KMS-11 (cell line): ENCODE results near the gene GAGE12F.
"Not testable (repeated sequence)": the region's sequence is repeated elsewhere in the genome, so short reads cannot be mapped to it uniquely, and the experiment has no call there.

Source experiments
- H2AFZ ChIP-seq: fragments of 200-600 bp; sonication (generic); 2 replicates; pipeline ENCODE4 v1.6.1; 2016; ENCODE audit warnings: antibody characterized with exemption, mixed run types, low read depth
- H3K27ac ChIP-seq: fragments of 200-600 bp; sonication (generic); 2 replicates; pipeline ENCODE4 v1.6.1; 2016; ENCODE audit warnings: mild to moderate bottlenecking, mixed run types
- H3K27me3 ChIP-seq: fragments of 200-600 bp; sonication (generic); 2 replicates; pipeline ENCODE4 v1.6.1; 2017; ENCODE audit warnings: mild to moderate bottlenecking, low read depth, mixed run types, moderate library complexity; ENCODE audit not compliant: insufficient read depth
- H3K36me3 ChIP-seq: fragments of 200-600 bp; sonication (generic); 2 replicates; pipeline ENCODE4 v1.6.1; 2017; ENCODE audit warnings: mild to moderate bottlenecking, mixed run types; ENCODE audit not compliant: insufficient read depth
- H3K4me1 ChIP-seq: fragments of 200-600 bp; sonication (generic); 2 replicates; pipeline ENCODE4 v1.6.1; 2016; ENCODE audit warnings: mild to moderate bottlenecking, low read depth, mixed run types; ENCODE audit not compliant: poor library complexity, severe bottlenecking
- H3K4me2 ChIP-seq: fragments of 200-600 bp; sonication (generic); 2 replicates; pipeline ENCODE4 v1.7.0; 2016; ENCODE audit warnings: mild to moderate bottlenecking, mixed run types
- H3K4me3 ChIP-seq: fragments of 200-600 bp; sonication (generic); IDR thresholded peaks from 2 replicates; pipeline ENCODE4 v1.6.1; 2017; ENCODE audit warnings: low read depth, low read length, mixed read lengths; ENCODE audit not compliant: insufficient read depth
- H3K79me2 ChIP-seq: fragments of 200-600 bp; sonication (generic); 2 replicates; pipeline ENCODE4 v1.6.1; 2016; ENCODE audit warnings: low read depth, mixed run types; ENCODE audit not compliant: insufficient read depth
- H3K9ac ChIP-seq: fragments of 200-600 bp; sonication (generic); 2 replicates; pipeline ENCODE4 v1.6.1; 2016; ENCODE audit warnings: mild to moderate bottlenecking, mixed run types
- H4K20me1 ChIP-seq: fragments of 200-600 bp; sonication (generic); 2 replicates; pipeline ENCODE4 v1.6.1; 2016; ENCODE audit warnings: mild to moderate bottlenecking, mixed run types; ENCODE audit not compliant: insufficient read depth
- CTCF ChIP-seq: fragments of 200-600 bp; sonication (generic); conservative IDR thresholded peaks from 2 replicates; pipeline ENCODE4 v1.6.1; 2017; ENCODE audit warnings: low read depth, mild to moderate bottlenecking, antibody characterized with exemption, low read length, moderate library complexity, mixed read lengths

GAGE12F gene

GRCh38 chrX:49590488-49590887, 29.8 kb downstream of the GAGE12F start:
- H3K27me3 ChIP-seq, H3K4me3 ChIP-seq, H3K4me2 ChIP-seq, H4K20me1 ChIP-seq, H2AFZ ChIP-seq, H3K9ac ChIP-seq, H3K4me1 ChIP-seq, H3K79me2 ChIP-seq, H3K36me3 ChIP-seq, H3K27ac ChIP-seq: not testable (repeated sequence)

DNA sequence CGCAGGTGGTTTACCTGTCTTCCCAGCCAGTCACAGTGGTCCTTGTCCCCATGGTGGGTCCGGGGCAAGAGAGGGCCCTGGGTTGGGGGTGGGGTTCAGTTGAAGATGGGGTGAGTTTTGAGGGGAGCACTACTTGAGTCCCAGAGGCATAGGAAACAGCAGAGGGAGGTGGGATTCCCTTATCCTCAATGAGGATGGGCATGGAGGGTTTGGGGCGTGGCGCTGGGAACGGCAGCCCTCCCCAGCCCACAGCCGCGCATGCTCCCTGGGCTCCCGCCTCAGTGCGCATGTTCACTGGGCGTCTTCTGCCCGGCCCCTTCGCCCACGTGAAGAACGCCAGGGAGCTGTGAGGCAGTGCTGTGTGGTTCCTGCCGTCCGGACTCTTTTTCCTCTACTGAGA, 38.1 kb downstream of the GAGE12F start, which contains the start of gene GAGE1:
TSS of gene GAGE1 (plus strand) at position 301 of the 400 bp plus-strand sequence. CDS start 1,155 bp downstream, outside the sequence.
- not testable (repeated sequence) for H4K20me1 ChIP-seq, H3K36me3 ChIP-seq, H2AFZ ChIP-seq, H3K4me2 ChIP-seq, H3K9ac ChIP-seq, H3K27ac ChIP-seq, H3K4me1 ChIP-seq, H3K4me3 ChIP-seq, H3K27me3 ChIP-seq, H3K79me2 ChIP-seq

DNA sequence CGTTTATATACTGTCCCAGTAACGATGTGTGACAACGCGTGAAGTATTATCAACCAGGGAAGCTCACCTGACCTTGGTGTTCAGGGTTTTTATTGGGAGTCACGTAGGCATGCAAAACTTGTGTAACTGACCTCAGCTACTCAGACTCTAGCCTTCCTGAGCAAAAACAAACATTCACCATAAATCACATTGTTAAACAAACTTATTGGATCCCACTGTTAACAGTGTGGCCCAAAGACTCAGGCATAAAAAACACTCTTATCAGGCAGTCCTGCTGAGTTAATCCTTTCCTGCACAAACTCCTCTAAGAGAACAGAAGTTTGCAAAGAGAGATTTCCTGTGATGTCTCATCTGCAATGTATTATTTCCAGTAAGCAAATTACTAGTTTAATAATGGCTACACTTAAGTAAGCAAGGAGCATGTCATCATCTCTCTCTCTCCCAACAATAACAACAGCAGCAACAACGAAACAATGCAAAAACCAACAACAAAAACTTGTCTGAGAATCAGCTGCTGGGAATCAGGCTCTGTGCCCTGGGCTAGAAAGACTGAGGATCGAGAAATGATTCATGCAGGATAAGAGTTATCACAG, 50.2 kb downstream of the GAGE12F start:
- Histone ChIP-seq H3K27me3 (no peaks in the 10 kb centered on the region), H3K4me2 (no peak overlapping the region)

More for the DNA sequence above, 50.2 kb downstream of the GAGE12F start:
- no peaks in the 10 kb centered on the region for H3K79me2 ChIP-seq
- no peak overlapping the region for H3K4me3 ChIP-seq
- TF ChIP-seq CTCF = no peak
- H4K20me1 ChIP-seq = no peaks in the 10 kb centered on the region
- no peaks in the 10 kb centered on the region for H3K4me1 ChIP-seq
- no peak overlapping the region for H3K27ac ChIP-seq
- H2AFZ ChIP-seq = no peak overlapping the region
- H3K9ac ChIP-seq = no peak overlapping the region
- no peaks in the 10 kb centered on the region for H3K36me3 ChIP-seq
